DOHH2 (cell line): ENCODE measurements around the gene HELT.

ENCODE experiments used
- EZH2phosphoT487 ChIP-seq: fragments of 200-600 bp; sonication (generic); IDR thresholded peaks from 2 replicates; pipeline ENCODE4 v1.6.1; 2017; ENCODE audit warnings: borderline replicate concordance, mild to moderate bottlenecking, antibody characterized with exemption, low read length, moderate library complexity, mixed read lengths
- TF ChIP-seq, protein P1 (sequence below): fragments of 200-600 bp; sonication (generic); IDR thresholded peaks from one replicate; pipeline ENCODE4 v1.5.1; 2014; ENCODE audit warnings: antibody characterized with exemption, mild to moderate bottlenecking, low read depth, low read length; ENCODE audit not compliant: poor library complexity, severe bottlenecking

- no peak for TF ChIP-seq EZH2phosphoT487
- TF ChIP-seq, protein P1, sequence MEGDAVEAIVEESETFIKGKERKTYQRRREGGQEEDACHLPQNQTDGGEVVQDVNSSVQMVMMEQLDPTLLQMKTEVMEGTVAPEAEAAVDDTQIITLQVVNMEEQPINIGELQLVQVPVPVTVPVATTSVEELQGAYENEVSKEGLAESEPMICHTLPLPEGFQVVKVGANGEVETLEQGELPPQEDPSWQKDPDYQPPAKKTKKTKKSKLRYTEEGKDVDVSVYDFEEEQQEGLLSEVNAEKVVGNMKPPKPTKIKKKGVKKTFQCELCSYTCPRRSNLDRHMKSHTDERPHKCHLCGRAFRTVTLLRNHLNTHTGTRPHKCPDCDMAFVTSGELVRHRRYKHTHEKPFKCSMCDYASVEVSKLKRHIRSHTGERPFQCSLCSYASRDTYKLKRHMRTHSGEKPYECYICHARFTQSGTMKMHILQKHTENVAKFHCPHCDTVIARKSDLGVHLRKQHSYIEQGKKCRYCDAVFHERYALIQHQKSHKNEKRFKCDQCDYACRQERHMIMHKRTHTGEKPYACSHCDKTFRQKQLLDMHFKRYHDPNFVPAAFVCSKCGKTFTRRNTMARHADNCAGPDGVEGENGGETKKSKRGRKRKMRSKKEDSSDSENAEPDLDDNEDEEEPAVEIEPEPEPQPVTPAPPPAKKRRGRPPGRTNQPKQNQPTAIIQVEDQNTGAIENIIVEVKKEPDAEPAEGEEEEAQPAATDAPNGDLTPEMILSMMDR = no peak
Observed at GRCh38 chr4:184988611-184989010, 29.7 kb upstream of the HELT start.
